Measurements from ENCODE around the gene ATXN1. TPM values are rescaled to one million over a fixed set of nuclear protein-coding genes. Genes with fewer than 3 reads are reported as not detected.

Gene ATXN1
- total and polyA plus RNA-seq, 3 donors from 2014 or later = 12.8 to 84.1 (median 64.3) TPM

DNA sequence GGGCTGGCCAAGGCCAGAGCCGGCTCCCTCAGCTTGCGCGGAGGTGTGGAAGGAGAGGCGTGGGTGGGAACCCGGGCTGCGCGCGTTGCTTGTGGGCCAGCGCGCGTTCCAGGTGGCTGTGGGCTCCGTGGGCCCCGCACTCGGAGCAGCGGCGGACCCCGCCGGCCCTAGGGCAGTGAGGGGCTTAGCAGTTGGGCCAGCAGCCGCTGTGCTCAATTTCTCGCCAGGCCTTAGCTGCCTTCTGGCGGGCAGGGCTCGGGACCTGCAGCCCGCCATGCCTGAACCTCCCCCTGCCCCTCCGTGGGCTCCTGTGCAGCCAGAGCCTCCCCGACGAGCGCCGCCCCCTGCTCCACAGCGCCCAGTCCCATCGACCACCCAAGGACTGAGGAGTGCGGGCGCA is 414.4 kb downstream of the ATXN1 start:
- Histone ChIP-seq H3K9me3 (no peaks in the 10 kb centered on the region), H3K4me1 (peaks cover under 1% of the 10 kb centered on the region), H3K27ac (no peak overlapping the region), H3K4me3 (peak overlapping the region in 1 of 2 donors; percentile 45), H3K27me3 (no peaks in the 10 kb centered on the region), H3K36me3 (ENCODE audit: low read depth, missing control alignments) (no peaks in the 10 kb centered on the region)
- no peak for DNase-seq
- WGBS, 2 donors = 80% methylated on average over 32 of the region's 32 CpGs; no CpG with 5 or more reads in 1 of the 2 donors
- TF ChIP-seq CTCF (IDR thresholded peaks at IDR 0.05) = no peak
- TF ChIP-seq POLR2A (IDR thresholded peaks at IDR 0.05) = no peak
- intact Hi-C loops (cut with DNase I; ENCODE audit: low total_unique reads) = no loop called here

DNA sequence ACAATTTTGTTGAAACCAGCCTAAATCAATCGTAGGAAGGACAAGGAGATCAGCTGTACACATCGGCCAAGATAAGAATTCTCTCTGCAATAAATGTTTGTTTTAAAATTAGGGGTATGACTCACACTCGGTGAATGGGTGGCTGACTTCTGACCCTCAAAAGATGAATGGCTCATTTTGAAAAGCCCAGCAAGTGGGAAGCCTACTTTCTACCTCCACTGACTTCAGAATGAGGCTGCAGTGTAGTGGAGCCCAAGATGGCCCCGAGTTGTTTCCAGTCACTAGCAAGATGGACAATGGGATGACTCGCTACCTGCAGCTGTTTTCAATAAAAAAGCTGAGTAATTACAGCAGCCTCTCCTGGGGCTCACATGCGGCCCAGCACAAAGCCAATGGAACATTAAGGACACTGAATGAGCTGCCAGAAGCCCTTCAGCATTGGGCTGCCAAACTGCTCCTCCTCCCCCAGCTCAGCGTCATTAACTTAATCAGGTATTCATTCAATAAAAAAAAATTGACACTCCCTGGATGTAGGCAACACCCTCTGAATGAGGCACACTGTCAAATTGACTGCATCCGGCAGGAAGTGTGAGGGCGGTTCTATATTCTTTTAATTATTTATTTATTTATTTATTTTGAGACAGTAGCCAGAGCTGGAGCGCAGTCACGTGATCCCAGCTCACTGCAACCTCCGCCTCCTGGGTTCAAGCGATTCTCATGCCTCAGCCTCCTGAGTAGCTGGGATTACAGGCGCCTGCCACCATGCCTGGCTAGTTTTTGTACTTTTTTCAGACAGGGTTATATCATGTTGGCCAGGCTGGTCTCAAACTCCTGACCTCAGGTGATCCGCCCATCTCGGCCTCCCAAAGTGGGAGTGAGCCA is 415.6 kb downstream of the ATXN1 start:
- intact Hi-C loops (cut with DNase I; ENCODE audit: low total_unique reads) = no loop called here
- H3K36me3 ChIP-seq (ENCODE audit: low read depth, missing control alignments) = no peaks in the 10 kb centered on the region
- H3K27me3 ChIP-seq = no peaks in the 10 kb centered on the region
- DNase-seq = no peak
- no peaks in the 10 kb centered on the region for H3K4me1 ChIP-seq
- H3K4me3 ChIP-seq = peak overlapping the region in 1 of 2 donors; percentile 45
- no peak for TF ChIP-seq CTCF (IDR thresholded peaks at IDR 0.05)
- TF ChIP-seq POLR2A (IDR thresholded peaks at IDR 0.05) = no peak
- peak overlapping the region in 1 of 2 donors; percentile 6 for H3K27ac ChIP-seq
- 38 to 48% methylated on average over 14 to 16 of the region's 16 CpGs for WGBS, 2 donors
- H3K9me3 ChIP-seq = no peaks in the 10 kb centered on the region

DNA sequence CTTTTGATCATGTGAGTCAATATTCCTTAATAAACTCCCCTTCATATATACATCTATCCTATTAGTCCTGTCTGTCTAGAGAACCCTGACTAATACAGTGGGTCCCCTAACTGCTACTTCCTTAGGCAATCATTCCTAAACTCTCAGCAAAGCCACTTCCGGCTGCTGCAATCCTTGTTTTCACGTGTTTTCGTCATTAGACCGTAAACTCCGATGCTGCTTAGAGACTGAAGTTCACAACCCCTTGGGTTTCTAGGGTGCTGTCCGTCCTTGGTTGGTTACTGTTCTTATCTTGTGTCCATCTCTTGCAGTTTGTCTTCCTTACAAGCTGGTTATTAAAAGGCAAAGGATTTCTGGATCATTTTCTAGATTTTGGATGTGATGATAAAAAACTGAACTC is 416.5 kb downstream of the ATXN1 start:
- Histone ChIP-seq H3K27me3 (no peaks in the 10 kb centered on the region), H3K4me3 (no peak overlapping the region), H3K36me3 (ENCODE audit: low read depth, missing control alignments) (no peaks in the 10 kb centered on the region), H3K9me3 (no peaks in the 10 kb centered on the region), H3K4me1 (no peaks in the 10 kb centered on the region), H3K27ac (peak overlapping the region in 1 of 2 donors; percentile 6)
- DNase-seq = no peak
- WGBS, 2 donors = 82 to 87% methylated on average over 6 of the region's 6 CpGs
- TF ChIP-seq CTCF (IDR thresholded peaks at IDR 0.05) (no peak), POLR2A (IDR thresholded peaks at IDR 0.05) (no peak)
- intact Hi-C loops (cut with DNase I; ENCODE audit: low total_unique reads) = no loop called here

DNA sequence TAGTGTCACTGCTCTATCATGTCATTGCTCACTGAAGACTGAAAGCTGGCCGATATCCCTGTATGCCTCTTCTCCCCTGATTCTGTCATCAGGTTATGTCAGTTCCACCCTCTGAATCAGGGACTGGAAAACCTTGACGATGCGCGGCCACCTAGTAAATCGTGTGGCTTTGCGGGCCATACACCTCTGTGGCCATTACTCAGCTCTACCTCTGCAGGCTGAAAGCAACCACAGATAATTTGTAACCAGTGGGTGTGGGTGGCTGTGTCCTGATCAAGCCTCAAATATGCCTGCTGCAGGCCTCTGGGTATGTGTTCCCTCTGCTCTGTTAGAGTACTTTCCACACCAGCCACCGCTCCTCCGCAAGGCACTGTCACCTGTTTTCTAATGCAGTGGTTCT is 417.7 kb downstream of the ATXN1 start:
- Histone ChIP-seq H3K36me3 (ENCODE audit: low read depth, missing control alignments) (no peaks in the 10 kb centered on the region), H3K9me3 (no peaks in the 10 kb centered on the region), H3K4me3 (no peak overlapping the region), H3K27me3 (no peaks in the 10 kb centered on the region), H3K4me1 (peaks cover 5% of the 10 kb centered on the region), H3K27ac (no peak overlapping the region)
- TF ChIP-seq POLR2A (IDR thresholded peaks at IDR 0.05) = no peak
- TF ChIP-seq CTCF (IDR thresholded peaks at IDR 0.05) = no peak
- WGBS, 2 donors = 86 to 97% methylated on average over 7 to 8 of the region's 8 CpGs
- DNase-seq = no peak
- intact Hi-C loops (cut with DNase I; ENCODE audit: low total_unique reads) = no loop called here

- Histone ChIP-seq H3K4me3 (no peak overlapping the region), H3K36me3 (ENCODE audit: low read depth, missing control alignments) (no peaks in the 10 kb centered on the region), H3K9me3 (no peaks in the 10 kb centered on the region), H3K27ac (no peak overlapping the region), H3K4me1 (peaks cover 17% of the 10 kb centered on the region), H3K27me3 (no peaks in the 10 kb centered on the region)
- intact Hi-C loops (cut with DNase I; ENCODE audit: low total_unique reads) = loop anchor here (5.0 to 10.0 kb wide), 2 partner anchors 66 to 423 kb away; partner anchors contain the start of gene ATXN1
- no peak for TF ChIP-seq CTCF (IDR thresholded peaks at IDR 0.05)
- TF ChIP-seq POLR2A (IDR thresholded peaks at IDR 0.05) = no peak
- no peak for DNase-seq
- 62 to 74% methylated on average over 3 of the region's 3 CpGs for WGBS, 2 donors
Observed at GRCh38 chr6:16339265-16339587, 422.0 kb downstream of the ATXN1 start.

All from testis (tissue), 3 donors.